Skeletal muscle cell (primary cell): Measurements from ENCODE around the gene INSIG1.

Experiments used
- DNase-seq: peaks from one replicate; pipeline ENCODE4 v3.0.0-alpha.2; 2010; ENCODE audit warnings: low read depth
- H3K4me3 ChIP-seq: 2 replicates; pipeline ENCODE4 v1.5.1; 2011; ENCODE audit warnings: low read depth, mild to moderate bottlenecking, control low read depth, low read length, moderate library complexity

The INSIG1 gene

GRCh38 chr7:155358066-155358947 lies 60.6 kb downstream of the INSIG1 start:
- DNase-seq = no peak
- no peak overlapping the region for H3K4me3 ChIP-seq

- DNase-seq = no peak
- H3K4me3 ChIP-seq = no peak overlapping the region
Observed at GRCh38 chr7:155358948-155359712, 61.5 kb downstream of the INSIG1 start.
